Measurements from ENCODE around the gene ZC3H14. TPM values are rescaled to one million over a fixed set of nuclear protein-coding genes. Genes with fewer than 3 reads are reported as not detected.

ZC3H14 gene
- total and polyA plus RNA-seq, 9 of the 15 experiments (the other 6 are each of a cell fraction or from before 2014, with no cell fraction given) = 21.1 to 109 (median 45.3) TPM

- TF ChIP-seq GMEB1 (CRISPR knock-in tag; IDR thresholded peaks at IDR 0.05) (no peak), NCOA1 (IDR thresholded peaks at IDR 0.05; ENCODE audit: low read depth) (peak; percentile 78; the same call in 1 of the 2 replicates), SIN3B (IDR thresholded peaks at IDR 0.05; ENCODE audit: low read depth) (peak; percentile 32; the same call in 1 of the 2 replicates), HCFC1 (IDR thresholded peaks at IDR 0.05; ENCODE audit: low read depth, low read length) (peak; percentile 66), RBFOX2 (IDR thresholded peaks at IDR 0.05; ENCODE audit: low read depth, low read length) (peak; percentile 64), AFF4 (CRISPR knock-in tag; IDR thresholded peaks at IDR 0.05) (no peak), ZEB2 (IDR thresholded peaks at IDR 0.05) (0 out of 2 replicates have a peak, but pooled peaks have one; percentile 50), MTA3 (IDR thresholded peaks at IDR 0.05; ENCODE audit: borderline replicate concordance) (0 out of 2 replicates have a peak, but pooled peaks have one; percentile 53), EP300 (IDR thresholded peaks at IDR 0.05; ENCODE audit: low read length) (no peak), ZFP91 (CRISPR knock-in tag; IDR thresholded peaks at IDR 0.05) (peak; percentile 86), SFPQ (IDR thresholded peaks at IDR 0.05; ENCODE audit: low read depth, low read length) (no peak), ZFX (CRISPR knock-in tag; IDR thresholded peaks at IDR 0.05) (peak; percentile 76), TSHZ1 (CRISPR knock-in tag; IDR thresholded peaks at IDR 0.05) (no peak)
Measured at GRCh38 chr14:88551094-88551870, 11.6 kb upstream of the ZC3H14 start (continued).

Measured in K562 (cell line).